Urothelium cell line (cell line): ENCODE results near the gene GRK3.

ENCODE experiments used
- DNase-seq: peaks from one replicate; pipeline ENCODE4 v3.0.0; 2011; ENCODE audit warnings: low spot score, mixed read lengths
- FAIRE-seq: peaks from 2 replicates; lab custom pipeline; 2011; peaks lifted over from hg19 to GRCh38; lab: Jason Lieb, UNC

Gene GRK3

DNA sequence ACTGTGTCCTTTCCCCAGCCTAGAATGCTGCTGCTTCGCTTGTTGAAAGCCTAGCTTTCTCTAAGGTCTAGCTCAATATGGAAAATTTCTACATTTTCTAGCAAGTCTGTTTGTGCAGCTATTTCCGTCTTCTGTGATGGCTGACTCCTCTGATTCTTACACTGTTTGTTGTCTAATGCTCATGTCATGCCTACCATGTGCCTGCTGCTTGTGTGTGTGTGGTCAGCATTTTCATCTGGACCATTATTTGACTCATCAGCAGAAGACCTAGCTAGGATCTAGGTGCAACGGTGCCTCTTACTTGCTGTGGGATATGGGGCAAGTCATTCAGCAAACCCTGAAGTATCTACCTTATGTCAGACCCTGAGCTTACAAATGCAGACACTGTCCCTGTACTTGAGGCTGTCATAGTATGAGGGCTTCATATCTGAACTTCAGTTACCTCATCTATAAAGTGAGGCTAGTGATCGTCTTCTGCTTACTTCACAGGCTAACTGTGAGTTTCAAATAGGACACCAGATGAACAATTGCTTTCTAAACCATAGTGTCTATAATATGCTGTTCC lies 91.0 kb downstream of the GRK3 start:
- DNase-seq: no peak
- peak; percentile 99 for FAIRE-seq

DNA sequence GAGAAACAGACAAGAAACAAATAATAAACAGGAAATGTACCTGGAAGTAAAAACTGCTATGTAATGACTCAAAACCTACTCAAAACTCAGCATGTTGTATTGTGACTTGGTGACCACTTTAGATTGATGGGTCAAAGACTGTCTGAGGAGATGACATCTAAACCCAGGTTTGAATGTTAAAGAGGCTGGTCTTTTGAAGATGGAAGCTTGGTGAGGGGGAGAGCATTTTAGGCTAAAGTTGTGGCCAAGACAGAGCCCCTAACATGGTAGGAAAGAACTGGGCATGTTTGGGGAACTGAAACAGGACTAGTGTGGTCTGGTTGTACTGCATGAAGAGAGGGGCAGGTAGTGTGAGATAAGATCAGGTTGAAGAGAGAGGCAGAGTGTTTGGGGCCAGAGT lies 92.2 kb downstream of the GRK3 start:
- DNase-seq (no peak), FAIRE-seq (peak; percentile 97)

DNA sequence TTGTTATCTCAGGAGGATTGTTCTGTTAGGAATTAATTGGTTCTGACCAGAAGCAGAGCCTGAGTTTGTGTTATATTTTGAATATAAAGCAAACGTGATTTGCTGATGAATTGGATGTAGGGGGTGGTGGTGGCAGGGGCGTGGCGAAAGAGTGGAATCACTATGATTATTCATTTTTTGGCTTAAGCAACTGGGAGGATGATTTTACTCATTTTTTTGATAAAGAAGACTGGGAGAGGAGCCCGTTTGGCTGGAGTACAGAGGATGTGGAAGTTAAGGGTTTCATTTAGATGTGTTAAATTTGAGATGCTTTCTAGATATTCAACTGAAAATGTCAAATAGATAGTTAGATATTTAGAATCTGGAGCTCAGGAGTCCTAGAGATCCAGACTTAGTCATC lies 94.2 kb downstream of the GRK3 start:
- DNase-seq (no peak), FAIRE-seq (peak; percentile 59)

DNA sequence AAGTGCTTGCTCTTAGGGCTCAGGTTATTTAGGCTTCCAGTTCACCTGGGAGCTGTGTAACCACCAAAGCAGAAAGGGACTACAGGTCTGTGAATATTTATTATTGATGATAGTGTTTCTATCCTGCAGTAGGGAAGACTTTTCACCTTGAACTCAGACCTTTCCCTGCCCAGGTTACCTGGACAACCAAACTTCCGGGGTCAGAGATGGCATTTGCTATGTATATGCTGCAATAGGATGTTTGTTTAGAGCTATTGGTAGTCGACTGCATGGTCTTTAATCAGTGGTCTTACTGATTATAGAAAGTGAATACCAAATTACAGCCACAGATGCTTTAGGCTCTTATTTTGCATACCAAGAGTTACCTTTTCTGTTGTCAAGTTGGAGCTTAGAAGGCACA lies 94.9 kb downstream of the GRK3 start:
- FAIRE-seq (no peak), DNase-seq (no peak)

DNA sequence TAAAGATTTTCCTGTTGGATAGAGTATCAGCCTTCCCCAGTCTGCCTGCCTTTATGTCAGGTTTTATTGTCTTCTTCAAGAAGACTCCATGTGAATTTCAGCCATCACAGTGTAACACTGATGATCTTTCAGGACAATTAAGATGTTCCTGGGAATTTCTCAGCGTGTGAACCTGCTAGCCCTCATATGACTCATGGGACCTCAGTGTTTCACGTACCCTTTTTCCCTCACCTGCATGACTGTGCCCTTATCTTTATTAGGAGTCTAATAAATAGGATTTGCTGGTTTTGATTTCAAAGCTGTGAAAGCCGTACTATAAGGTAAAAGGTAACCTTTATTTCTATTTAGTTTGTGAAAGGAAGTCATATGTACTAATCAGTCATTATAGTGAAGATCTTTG lies 95.9 kb downstream of the GRK3 start:
- DNase-seq (no peak), FAIRE-seq (peak; percentile 79)

DNA sequence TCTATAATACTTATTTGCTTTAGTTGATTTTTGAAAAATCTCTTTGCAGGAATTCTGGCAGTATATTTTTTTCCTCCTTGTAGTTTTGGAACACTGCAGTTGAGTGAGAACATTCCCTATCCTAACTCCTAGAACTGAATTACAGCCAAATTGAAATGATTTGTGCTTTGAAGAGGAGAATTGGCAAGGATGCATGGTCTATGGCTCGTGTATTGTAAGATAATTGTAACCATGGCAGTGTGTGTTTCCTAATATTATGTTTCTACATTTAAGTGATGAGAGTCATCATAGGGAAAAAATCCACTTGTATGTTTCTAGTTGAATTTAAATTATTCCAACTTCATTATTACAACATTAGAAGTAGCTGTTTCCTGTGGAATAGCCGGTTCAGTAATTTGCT lies 96.6 kb downstream of the GRK3 start:
- FAIRE-seq (peak; percentile 87), DNase-seq (no peak)

DNA sequence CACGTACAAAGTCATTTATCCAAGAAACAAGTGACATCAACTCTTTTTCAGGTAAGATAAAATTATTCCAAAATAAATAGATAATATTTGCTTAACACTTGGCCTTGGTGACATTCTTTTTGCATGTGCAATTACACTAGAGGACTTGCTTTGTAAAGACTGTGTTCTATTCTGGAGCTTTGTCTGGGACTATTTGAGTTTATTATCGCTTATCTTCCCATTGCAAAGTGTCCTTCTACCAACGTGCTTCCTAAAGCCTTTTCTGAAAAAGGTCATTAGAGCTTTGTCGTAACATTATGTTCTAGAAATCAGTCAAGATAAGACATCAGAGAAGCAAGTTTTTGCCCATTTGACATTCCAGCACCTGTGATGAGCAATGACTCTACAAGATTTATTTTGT lies 99.2 kb downstream of the GRK3 start:
- no peak for FAIRE-seq

DNA sequence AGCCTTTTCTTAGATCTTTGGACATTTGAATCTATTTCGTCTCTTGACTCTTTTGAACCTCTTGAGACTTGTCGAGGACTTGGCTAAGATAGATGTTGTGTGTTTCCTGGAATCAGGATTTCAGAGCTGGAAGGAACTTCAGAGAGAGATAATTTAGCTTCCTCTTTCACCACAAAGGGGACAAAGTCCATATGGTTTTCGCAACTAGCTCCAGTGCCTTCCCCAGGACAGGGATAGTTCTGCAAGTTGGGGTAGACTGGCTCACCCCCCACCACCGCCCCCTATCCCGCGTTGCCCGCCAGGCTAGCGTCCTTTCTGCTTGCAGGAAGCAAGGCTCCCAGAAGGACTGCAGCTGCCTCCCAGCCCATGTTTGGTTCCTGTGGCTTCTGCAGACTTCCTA lies 101.8 kb downstream of the GRK3 start:
- FAIRE-seq (peak; percentile 87), DNase-seq (no peak)

More for the DNA sequence above, 99.2 kb downstream of the GRK3 start:
- DNase-seq: no peak

DNA sequence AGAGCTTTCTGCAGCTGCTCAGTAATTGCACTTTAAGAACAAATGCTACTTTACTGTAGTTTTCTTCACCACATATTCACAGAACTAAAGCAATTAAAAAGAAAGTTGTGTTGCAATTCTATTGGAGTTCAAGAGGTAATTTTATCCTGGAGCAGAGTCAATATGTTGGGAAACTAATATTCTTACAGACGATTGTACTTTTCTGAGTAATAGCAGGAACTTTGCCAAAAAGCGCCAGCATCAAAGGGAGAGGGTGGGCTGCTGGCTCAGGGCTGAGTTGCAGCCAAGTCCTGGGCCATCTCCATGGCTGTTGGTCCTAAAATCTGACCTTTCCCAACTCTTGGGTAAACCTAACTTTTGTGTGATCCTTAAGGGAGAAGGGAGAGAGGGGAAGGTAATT lies 104.0 kb downstream of the GRK3 start:
- DNase-seq (no peak), FAIRE-seq (peak; percentile 85)

DNA sequence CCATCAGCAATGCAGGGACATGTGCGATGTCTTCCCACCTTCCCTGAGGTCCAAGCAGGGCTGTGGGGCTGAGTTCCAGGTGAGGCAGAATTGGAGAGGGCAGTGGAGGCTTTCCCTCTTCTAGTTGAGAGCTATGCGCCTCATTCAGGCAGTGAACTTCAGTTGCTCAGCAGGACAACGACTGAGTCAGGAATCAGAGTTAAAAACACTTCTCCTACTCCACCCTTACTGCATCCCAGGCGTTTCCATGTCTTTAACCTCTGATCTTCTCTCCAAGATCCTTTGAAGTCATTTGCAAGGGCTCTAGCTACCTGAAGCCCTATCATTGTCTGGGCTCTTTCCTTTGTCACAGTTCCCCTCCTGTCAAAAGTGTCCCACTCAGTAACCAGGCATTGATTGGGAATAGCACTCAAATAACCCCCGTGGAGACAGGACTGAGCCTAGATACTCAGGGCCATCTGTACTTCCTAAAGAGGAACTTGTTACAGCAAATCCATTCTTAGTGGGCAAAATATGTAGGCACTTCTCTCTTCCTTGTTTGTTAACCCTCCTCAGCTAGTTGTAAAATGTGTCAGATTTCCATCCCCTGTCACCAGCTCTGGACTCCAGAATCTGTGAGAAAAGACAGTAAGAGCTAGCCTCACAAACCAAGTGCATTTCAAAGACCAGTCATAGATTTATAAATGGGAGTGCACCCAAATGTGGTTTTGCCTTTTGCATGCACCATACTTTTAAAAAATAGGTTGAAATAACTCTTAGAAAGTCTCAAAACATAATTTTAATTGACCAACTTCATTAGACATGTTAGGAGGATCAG lies 105.0 kb downstream of the GRK3 start:
- FAIRE-seq: no peak
- no peak for DNase-seq

DNA sequence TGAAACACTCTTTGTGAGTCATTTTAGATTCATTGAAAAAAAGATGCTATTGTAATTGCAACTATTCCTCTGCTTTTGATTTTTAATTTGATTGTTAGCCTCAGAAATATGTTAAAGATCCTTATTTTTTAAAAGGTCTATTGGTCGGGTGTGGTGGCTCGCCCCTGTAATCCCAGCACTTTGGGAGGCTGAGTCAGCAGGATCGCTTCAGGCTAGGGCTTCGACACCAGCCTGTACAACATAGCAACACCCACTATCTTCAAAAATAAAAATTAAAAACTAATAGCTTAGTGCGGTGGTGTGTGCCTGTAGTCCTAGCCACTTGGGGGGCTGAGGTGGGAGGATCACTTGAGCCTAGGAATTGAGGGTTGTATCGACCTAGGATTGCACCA lies 105.6 kb downstream of the GRK3 start:
- FAIRE-seq: peak; percentile 27
- no peak for DNase-seq

DNA sequence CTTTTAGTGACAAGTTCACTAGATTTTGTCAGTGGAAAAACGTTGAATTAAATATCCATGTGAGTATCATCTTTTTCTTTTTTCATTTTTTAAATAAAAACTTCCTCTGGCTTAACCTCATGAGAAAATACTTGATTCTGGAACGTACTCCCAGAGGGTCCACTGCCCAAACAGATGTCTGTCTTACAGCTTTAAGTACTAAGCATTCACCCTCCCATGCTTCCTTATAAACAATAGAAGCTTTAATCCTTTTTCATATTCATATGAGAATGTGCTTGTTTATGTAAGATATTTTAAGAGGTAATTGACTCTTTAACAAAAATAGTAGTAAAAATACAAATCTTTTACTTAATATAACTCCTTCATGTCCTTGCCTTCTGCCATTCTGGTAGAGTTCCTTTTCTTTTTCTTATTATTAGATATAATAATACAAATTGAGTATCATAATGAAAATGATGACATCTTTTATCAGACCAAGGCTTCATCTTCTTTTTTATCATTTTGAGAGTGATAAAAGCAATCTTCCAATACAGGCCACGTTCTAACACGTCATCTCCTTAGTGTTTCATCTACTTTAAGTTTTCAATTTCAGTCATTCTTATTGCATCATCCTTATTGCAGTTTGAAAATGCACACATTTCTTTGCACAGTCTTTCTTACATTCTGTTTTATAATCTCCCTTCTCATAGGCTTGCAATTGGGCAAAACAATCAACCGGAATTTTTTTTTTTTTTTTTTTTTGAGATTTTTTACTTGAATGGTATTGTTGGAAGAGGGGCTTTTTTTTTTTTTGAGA lies 108.0 kb downstream of the GRK3 start:
- DNase-seq (no peak), FAIRE-seq (no peak)

DNA sequence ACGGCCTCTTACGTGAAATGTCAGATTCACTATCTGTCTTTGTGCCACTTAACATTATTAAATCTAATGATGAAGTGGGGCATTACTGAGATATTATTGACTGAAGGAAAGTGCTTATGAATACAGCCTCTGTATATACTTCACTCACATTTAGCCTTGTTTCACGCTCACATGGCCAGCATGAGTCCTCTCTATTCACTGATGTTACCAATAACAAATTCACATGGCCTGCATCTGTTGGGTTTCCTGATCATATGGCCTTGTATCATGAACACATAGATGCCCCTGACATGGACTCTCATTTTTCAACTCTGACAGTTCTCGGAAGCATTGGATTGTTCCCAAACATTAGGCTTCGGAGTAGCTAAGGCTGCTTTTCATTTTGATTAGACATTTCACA lies 109.2 kb downstream of the GRK3 start:
- FAIRE-seq: peak; percentile 20
- no peak for DNase-seq

DNA sequence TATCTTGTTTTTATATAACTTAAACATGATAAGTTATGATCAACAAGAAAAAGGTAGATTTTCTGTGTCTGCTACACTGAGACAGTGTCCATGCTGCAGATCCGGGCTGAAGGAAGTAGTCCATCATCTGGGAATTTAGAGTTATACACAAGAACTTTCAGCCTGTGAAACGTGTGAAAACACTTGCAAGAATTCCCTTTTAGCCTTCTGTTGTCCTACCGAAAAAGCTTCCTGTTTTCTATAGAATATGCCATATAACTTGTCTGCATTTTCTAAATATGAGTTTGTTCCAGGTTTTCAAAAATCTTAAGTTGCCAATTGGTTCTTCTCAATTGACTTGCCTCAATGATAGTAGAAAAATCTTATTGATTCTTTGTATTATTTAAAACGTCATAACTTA lies 113.2 kb downstream of the GRK3 start:
- FAIRE-seq (no peak), DNase-seq (no peak)

DNA sequence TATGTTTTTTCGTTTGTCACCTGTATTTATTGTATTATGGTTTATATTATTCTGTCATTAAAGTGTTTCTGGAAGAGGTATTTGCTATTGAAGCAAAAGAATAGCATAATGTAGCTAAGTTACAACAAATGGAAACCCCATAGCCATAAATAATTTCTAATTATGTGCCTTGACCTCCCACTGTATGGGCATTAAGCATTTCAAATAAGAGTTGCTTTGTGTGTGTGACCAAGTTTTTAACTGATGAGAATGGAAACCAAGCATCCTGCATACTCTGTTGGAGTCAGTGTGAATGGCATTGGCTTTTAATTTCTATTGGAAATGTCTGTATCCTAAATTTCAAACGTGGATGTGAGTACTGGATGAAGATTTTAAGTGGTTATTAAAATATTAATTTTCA lies 115.6 kb downstream of the GRK3 start:
- DNase-seq: no peak
- FAIRE-seq: peak; percentile 17

DNA sequence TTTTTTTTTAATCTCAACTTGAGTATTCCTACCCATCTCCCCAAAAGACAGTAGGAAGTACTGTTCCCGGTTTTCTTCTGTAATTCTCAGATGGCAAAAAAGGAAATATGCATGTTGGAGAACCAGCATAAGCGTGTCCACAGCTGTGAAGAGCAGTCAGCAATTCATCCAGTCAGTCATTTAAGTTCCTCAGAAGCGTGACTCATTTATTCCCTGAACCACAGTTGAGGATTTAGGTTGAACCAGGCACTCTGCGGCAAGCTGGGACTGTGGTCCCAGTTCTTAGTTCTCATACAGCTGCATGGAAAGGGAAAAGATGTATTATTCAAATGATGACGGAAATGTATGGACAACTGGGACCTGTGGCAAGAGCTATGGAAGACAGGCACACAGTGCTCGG lies 116.5 kb downstream of the GRK3 start:
- FAIRE-seq: peak; percentile 93

DNA sequence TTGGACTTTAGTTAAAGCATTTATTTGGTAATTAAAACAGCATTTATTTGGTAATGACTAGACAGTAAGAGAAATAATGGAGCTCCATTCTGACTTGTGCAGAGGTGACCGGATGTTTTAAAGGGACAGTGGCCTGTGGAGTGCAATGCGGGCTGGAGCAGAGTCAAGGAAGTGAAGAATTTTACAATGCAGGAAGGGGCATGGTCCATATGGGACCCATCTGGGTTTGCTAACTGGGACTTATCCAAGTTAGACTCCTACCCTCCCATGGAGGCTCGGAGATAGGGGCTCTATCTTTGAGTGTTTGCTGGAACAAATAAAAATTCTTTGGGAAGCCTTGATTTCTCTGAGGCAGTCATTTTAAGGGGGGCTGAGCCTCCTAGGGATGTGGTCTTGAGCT lies 117.6 kb downstream of the GRK3 start:
- DNase-seq (no peak), FAIRE-seq (no peak)

More for the DNA sequence above, 116.5 kb downstream of the GRK3 start:
- no peak for DNase-seq

DNA sequence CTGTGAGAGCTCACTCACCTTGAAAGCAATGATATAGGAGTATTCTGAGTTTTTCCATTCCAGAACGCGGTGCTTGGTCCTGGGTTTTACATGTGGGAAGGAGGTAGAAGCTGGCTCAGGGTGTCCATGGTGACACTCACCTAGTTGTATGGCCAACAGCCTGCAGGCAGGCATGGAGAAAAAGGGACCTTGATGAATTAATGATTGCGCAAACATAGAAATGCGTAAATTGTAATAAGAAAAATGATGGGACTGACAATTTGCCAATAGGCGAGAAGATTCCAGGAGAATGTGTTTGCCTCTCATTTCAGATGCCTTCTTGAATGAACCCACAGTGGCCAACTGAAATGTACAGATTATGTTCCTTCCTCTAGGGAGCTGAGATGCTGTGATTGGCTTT lies 124.2 kb downstream of the GRK3 start:
- DNase-seq: no peak
- FAIRE-seq: no peak

DNA sequence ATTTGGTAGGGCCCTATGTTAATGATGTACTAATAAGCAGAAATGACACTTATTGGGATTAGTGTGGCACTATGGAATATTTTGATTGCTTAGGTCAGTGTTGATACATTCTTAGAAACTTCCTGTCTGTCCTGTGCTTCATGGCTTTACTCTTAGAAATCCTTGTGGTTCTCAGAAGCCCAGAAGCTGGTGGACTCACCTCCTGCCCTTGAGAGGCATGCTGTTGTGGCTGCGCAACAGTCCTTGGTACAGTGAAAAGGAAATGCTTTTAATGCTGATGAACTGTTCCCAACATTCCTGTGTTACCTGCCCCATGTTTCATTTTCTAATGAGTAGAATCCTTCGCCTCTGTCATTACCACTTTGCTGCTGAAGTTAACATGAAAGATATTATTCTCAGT lies 125.2 kb downstream of the GRK3 start:
- FAIRE-seq (peak; percentile 96), DNase-seq (no peak)

DNA sequence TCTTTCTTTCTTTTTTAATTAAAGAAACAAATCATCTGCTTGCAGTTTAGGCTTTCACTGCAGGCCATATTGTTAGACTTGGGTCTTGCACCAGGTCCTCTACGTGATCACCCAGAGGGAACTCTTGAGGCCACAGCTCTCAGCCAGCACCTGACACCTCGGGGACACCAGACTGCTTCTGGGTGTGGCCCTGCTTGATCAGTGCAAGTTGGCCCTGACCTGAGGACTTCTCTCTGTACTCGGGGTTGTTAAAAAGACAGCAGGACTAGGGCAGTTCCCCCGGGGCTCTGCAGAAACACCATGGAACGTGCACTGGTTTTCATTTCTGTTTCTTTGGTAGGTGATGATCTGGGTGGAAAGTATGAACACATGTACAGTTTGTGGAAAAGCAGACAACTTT lies 126.3 kb downstream of the GRK3 start:
- DNase-seq: no peak
- no peak for FAIRE-seq

DNA sequence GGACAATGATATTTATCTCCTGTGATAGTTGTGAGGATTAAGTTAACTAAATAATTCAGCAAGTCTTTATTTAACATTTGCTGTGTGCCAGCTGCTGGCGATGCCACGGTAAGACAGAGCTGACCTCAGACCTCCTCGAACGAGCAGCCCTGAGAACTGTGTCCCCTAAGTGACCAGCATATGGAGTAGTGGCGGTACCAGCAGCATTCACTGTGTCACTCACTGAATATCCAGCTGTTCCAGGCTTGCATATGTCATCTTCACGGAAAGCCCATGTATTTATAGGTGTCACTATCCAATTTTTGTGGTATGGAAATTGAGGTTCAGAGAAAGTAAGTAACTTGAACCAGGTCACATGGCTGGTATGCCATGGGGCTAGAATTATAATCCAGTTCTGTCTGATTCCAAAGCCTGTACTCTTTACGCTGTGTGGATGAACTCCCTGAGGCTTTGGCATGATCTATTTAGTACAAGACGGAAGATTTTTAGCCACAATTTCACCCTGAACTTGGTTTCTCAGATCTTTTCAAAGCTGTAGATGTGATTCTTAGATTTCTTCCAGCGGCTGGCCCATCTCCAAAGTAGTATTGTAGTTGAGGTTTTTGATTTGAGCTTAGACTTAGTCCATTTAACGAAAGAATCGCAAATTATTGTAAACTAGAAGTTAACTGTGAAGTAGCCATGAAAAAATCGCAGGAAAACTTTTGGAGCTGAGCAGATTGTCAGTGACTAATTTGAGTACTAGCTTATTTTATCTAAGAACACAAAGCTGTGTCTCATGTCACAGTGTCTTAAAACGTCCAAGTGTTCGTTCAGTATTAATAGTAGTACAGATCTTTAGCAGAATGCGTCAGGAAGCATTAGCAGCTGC lies 128.2 kb downstream of the GRK3 start:
- no peak for DNase-seq
- peak; percentile 89 for FAIRE-seq
